GM23338 (cell line): ENCODE results near the gene PHLDB1. TPM values are rescaled to one million over a fixed set of nuclear protein-coding genes. Genes with fewer than 3 reads are reported as not detected.

Source experiments
- ATAC-seq: fragments of 200-7000 bp; cut with Tn5 transposase; 3 replicates; pipeline ENCODE4 v1.9.1; 2020
- DNase-seq: peaks from one replicate; pipeline ENCODE4 v3.0.0-alpha.2; 2015; ENCODE audit warnings: low spot score
- H2AFZ ChIP-seq: fragments of 200-600 bp; sonication (generic); 2 replicates; pipeline ENCODE4 v1.8.0; 2016; ENCODE audit warnings: antibody characterized with exemption, mild to moderate bottlenecking, moderate library complexity
- H3F3A ChIP-seq: fragments of 200-600 bp; sonication (generic); replicated peaks from 2 replicates; pipeline ENCODE4 v1.8.0; 2017; ENCODE audit warnings: antibody characterized with exemption, mixed run types, low read depth
- H3K27ac ChIP-seq: fragments of 200-600 bp; sonication (generic); 2 replicates; pipeline ENCODE4 v1.6.1; 2016; ENCODE audit warnings: low read depth
- H3K27me3 ChIP-seq: fragments of 200-600 bp; sonication (generic); 2 replicates; pipeline ENCODE4 v1.8.0; 2016; ENCODE audit warnings: mild to moderate bottlenecking, mixed run types, moderate library complexity; ENCODE audit not compliant: insufficient read depth
- H3K36me3 ChIP-seq: fragments of 200-600 bp; sonication (generic); 2 replicates; pipeline ENCODE4 v1.8.0; 2016; ENCODE audit warnings: mild to moderate bottlenecking; ENCODE audit not compliant: insufficient read depth
- H3K4me1 ChIP-seq: fragments of 200-600 bp; sonication (generic); 2 replicates; pipeline ENCODE4 v1.8.0; 2016; ENCODE audit warnings: mild to moderate bottlenecking, moderate library complexity; ENCODE audit not compliant: insufficient read depth
- H3K4me2 ChIP-seq: fragments of 200-600 bp; sonication (generic); 2 replicates; pipeline ENCODE4 v1.7.1; 2017; ENCODE audit warnings: mixed run types
- H3K4me3 ChIP-seq: fragments of 200-600 bp; sonication (generic); 2 replicates; pipeline ENCODE4 v1.6.1; 2016; ENCODE audit warnings: mixed run types
- H3K79me2 ChIP-seq: fragments of 200-600 bp; sonication (generic); replicated peaks from 2 replicates; pipeline ENCODE4 v1.8.0; 2017; ENCODE audit warnings: mild to moderate bottlenecking; ENCODE audit not compliant: insufficient read depth
- H3K9me2 ChIP-seq: fragments of 200-600 bp; sonication (generic); 2 replicates; pipeline ENCODE4 v1.8.0; 2017; ENCODE audit not compliant: insufficient read depth
- H4K20me1 ChIP-seq: fragments of 200-600 bp; sonication (generic); replicated peaks from 2 replicates; pipeline ENCODE4 v1.8.0; 2017; ENCODE audit warnings: mild to moderate bottlenecking; ENCODE audit not compliant: insufficient read depth
- H3K27ac Mint-ChIP-seq: 2 replicates; pipeline ENCODE4 v1.8.0; 2020; ENCODE audit warnings: inconsistent platforms, mild to moderate bottlenecking, moderate library complexity, mixed read lengths
- H3K27me3 Mint-ChIP-seq: 3 replicates; pipeline ENCODE4 v1.8.0; 2022; ENCODE audit warnings: low read depth, mild to moderate bottlenecking, moderate library complexity, mixed read lengths, inconsistent platforms; ENCODE audit not compliant: insufficient read depth, poor library complexity
- H3K36me3 Mint-ChIP-seq: 3 replicates; pipeline ENCODE4 v1.8.0; 2021; ENCODE audit warnings: low read depth, mild to moderate bottlenecking, inconsistent platforms, moderate library complexity, mixed read lengths
- H3K4me1 Mint-ChIP-seq: 3 replicates; pipeline ENCODE4 v1.8.0; 2020; ENCODE audit warnings: mild to moderate bottlenecking, inconsistent platforms, mixed read lengths
- H3K4me3 Mint-ChIP-seq: 3 replicates; pipeline ENCODE4 v1.8.0; 2021; ENCODE audit warnings: moderate library complexity, mild to moderate bottlenecking, inconsistent platforms, mixed read lengths
- H3K9me3 Mint-ChIP-seq: 3 replicates; pipeline ENCODE4 v1.8.0; 2020; ENCODE audit warnings: moderate library complexity, mild to moderate bottlenecking, inconsistent platforms, mixed read lengths
- CREB1 ChIP-seq: fragments of 250-450 bp; sonication (Bioruptor Pico); IDR thresholded peaks from 2 replicates; pipeline ENCODE4 v1.5.0; 2020; ENCODE audit warnings: low read depth, mild to moderate bottlenecking, moderate library complexity
- EZH2 ChIP-seq: fragments of 200-600 bp; sonication (generic); IDR thresholded peaks from one replicate; pipeline ENCODE4 v1.8.0; 2017; ENCODE audit warnings: antibody characterized with exemption, mild to moderate bottlenecking, low read depth; ENCODE audit not compliant: unreplicated experiment
- EZH2phosphoT487 ChIP-seq: fragments of 200-600 bp; sonication (generic); IDR thresholded peaks from one replicate; pipeline ENCODE4 v1.8.1; 2018; ENCODE audit warnings: antibody characterized with exemption; ENCODE audit not compliant: unreplicated experiment
- NANOG ChIP-seq: IDR thresholded peaks from 2 replicates; pipeline ENCODE4 v1.6.1; 2016; ENCODE audit warnings: antibody characterized with exemption, borderline replicate concordance
- STAT1 ChIP-seq: IDR thresholded peaks from one replicate; pipeline ENCODE4 v1.6.1; 2016; ENCODE audit warnings: antibody characterized with exemption; ENCODE audit not compliant: unreplicated experiment
- ZNF114 ChIP-seq: fragments of 250-450 bp; sonication (Bioruptor Pico); IDR thresholded peaks from 2 replicates; pipeline ENCODE4 v1.5.0; 2020; ENCODE audit warnings: mild to moderate bottlenecking, moderate library complexity
- polyA plus RNA-seq: library from polyadenylated mRNA; unstranded; fragments of >200 nt; fragmentation: Nextera tagmentation; extraction: Ambion mirVana; gene quantifications from 2 replicates; pipeline ENCODE4 v1.2.1, GENCODE V29; 2016
- total RNA-seq: library from RNA; depleted of rRNA; stranded (reverse); fragments of >200 nt; shearing (Covaris generic); gene quantifications from 2 replicates; pipeline ENCODE4 v1.2.3, GENCODE V29; 2014
- TF ChIP-seq, protein P1 (sequence below): IDR thresholded peaks from one replicate; pipeline ENCODE4 v1.6.1; 2018; ENCODE audit warnings: antibody characterized with exemption; ENCODE audit not compliant: unreplicated experiment
- TF ChIP-seq, protein P2 (sequence below): fragments of 250-450 bp; sonication (Bioruptor Pico); IDR thresholded peaks from 2 replicates; pipeline ENCODE4 v1.5.0; 2020; ENCODE audit warnings: mild to moderate bottlenecking, moderate library complexity
- TF ChIP-seq, protein P3 (sequence below), 2 experiments: fragments of 200-600 bp in 1 of 2; sonication (generic) in 1 of 2; conservative IDR thresholded peaks; 2 replicates each; pipeline versions ENCODE4 v1.5.1 to v1.6.1; 2016 to 2017; ENCODE audit warnings: antibody characterized with exemption in 2 of 2, low read depth in 2 of 2, mild to moderate bottlenecking in 2 of 2, moderate library complexity in 1 of 2
- TF ChIP-seq, protein P4 (sequence below): IDR thresholded peaks from 2 replicates; pipeline ENCODE4 v1.6.1; 2016; ENCODE audit warnings: antibody characterized with exemption

Gene PHLDB1
- total and polyA plus RNA-seq, 2 experiments from 2014 or later: 46.0 to 85.2 TPM

DNA sequence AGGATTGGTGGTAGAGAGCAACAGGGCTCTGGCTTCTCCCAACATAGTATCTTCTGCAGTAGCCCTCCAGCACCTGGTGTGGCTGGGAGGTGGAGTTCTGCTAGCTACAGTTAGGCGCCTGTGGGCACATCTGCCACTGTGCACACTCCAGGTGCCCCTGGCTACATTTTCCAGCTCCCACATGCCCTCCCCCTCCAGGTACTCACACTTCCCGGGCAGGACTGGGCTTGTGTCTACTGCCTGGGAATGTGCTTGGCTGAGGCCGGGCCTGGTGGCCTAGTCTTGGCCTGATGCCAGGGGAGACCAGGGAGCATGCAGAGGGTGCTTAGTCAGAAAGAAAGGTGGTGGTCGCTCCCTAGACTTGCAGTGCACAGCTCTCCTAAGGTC is 15.8 kb downstream of the PHLDB1 start:
- peaks cover 26% of the 10 kb centered on the region for H3K4me1 ChIP-seq
- no peaks in the 10 kb centered on the region for H3K9me2 ChIP-seq
- ATAC-seq: no peak
- no peak overlapping the region for H2AFZ ChIP-seq
- Mint-ChIP-seq H3K36me3 (peaks cover 17% of the 10 kb centered on the region), H3K27ac (no peak overlapping the region), H3K27me3 (peaks cover 13% of the 10 kb centered on the region), H3K4me3 (no peak overlapping the region; the same call in 2 of the 3 replicates), H3K4me1 (peaks cover 43% of the 10 kb centered on the region), H3K9me3 (no peaks in the 10 kb centered on the region; the same call in 2 of the 3 replicates)
- H3K79me2 ChIP-seq: peaks cover 29% of the 10 kb centered on the region
- H4K20me1 ChIP-seq: peaks cover 4% of the 10 kb centered on the region
- no peak overlapping the region for H3K4me3 ChIP-seq
- TF ChIP-seq EZH2 (no peak), ZNF114 (CRISPR knock-in tag) (no peak), CREB1 (CRISPR knock-in tag) (no peak), STAT1 (no peak), NANOG (no peak), EZH2phosphoT487 (no peak)
- TF ChIP-seq, protein P1, sequence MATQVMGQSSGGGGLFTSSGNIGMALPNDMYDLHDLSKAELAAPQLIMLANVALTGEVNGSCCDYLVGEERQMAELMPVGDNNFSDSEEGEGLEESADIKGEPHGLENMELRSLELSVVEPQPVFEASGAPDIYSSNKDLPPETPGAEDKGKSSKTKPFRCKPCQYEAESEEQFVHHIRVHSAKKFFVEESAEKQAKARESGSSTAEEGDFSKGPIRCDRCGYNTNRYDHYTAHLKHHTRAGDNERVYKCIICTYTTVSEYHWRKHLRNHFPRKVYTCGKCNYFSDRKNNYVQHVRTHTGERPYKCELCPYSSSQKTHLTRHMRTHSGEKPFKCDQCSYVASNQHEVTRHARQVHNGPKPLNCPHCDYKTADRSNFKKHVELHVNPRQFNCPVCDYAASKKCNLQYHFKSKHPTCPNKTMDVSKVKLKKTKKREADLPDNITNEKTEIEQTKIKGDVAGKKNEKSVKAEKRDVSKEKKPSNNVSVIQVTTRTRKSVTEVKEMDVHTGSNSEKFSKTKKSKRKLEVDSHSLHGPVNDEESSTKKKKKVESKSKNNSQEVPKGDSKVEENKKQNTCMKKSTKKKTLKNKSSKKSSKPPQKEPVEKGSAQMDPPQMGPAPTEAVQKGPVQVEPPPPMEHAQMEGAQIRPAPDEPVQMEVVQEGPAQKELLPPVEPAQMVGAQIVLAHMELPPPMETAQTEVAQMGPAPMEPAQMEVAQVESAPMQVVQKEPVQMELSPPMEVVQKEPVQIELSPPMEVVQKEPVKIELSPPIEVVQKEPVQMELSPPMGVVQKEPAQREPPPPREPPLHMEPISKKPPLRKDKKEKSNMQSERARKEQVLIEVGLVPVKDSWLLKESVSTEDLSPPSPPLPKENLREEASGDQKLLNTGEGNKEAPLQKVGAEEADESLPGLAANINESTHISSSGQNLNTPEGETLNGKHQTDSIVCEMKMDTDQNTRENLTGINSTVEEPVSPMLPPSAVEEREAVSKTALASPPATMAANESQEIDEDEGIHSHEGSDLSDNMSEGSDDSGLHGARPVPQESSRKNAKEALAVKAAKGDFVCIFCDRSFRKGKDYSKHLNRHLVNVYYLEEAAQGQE: no peak
- TF ChIP-seq, protein P2, sequence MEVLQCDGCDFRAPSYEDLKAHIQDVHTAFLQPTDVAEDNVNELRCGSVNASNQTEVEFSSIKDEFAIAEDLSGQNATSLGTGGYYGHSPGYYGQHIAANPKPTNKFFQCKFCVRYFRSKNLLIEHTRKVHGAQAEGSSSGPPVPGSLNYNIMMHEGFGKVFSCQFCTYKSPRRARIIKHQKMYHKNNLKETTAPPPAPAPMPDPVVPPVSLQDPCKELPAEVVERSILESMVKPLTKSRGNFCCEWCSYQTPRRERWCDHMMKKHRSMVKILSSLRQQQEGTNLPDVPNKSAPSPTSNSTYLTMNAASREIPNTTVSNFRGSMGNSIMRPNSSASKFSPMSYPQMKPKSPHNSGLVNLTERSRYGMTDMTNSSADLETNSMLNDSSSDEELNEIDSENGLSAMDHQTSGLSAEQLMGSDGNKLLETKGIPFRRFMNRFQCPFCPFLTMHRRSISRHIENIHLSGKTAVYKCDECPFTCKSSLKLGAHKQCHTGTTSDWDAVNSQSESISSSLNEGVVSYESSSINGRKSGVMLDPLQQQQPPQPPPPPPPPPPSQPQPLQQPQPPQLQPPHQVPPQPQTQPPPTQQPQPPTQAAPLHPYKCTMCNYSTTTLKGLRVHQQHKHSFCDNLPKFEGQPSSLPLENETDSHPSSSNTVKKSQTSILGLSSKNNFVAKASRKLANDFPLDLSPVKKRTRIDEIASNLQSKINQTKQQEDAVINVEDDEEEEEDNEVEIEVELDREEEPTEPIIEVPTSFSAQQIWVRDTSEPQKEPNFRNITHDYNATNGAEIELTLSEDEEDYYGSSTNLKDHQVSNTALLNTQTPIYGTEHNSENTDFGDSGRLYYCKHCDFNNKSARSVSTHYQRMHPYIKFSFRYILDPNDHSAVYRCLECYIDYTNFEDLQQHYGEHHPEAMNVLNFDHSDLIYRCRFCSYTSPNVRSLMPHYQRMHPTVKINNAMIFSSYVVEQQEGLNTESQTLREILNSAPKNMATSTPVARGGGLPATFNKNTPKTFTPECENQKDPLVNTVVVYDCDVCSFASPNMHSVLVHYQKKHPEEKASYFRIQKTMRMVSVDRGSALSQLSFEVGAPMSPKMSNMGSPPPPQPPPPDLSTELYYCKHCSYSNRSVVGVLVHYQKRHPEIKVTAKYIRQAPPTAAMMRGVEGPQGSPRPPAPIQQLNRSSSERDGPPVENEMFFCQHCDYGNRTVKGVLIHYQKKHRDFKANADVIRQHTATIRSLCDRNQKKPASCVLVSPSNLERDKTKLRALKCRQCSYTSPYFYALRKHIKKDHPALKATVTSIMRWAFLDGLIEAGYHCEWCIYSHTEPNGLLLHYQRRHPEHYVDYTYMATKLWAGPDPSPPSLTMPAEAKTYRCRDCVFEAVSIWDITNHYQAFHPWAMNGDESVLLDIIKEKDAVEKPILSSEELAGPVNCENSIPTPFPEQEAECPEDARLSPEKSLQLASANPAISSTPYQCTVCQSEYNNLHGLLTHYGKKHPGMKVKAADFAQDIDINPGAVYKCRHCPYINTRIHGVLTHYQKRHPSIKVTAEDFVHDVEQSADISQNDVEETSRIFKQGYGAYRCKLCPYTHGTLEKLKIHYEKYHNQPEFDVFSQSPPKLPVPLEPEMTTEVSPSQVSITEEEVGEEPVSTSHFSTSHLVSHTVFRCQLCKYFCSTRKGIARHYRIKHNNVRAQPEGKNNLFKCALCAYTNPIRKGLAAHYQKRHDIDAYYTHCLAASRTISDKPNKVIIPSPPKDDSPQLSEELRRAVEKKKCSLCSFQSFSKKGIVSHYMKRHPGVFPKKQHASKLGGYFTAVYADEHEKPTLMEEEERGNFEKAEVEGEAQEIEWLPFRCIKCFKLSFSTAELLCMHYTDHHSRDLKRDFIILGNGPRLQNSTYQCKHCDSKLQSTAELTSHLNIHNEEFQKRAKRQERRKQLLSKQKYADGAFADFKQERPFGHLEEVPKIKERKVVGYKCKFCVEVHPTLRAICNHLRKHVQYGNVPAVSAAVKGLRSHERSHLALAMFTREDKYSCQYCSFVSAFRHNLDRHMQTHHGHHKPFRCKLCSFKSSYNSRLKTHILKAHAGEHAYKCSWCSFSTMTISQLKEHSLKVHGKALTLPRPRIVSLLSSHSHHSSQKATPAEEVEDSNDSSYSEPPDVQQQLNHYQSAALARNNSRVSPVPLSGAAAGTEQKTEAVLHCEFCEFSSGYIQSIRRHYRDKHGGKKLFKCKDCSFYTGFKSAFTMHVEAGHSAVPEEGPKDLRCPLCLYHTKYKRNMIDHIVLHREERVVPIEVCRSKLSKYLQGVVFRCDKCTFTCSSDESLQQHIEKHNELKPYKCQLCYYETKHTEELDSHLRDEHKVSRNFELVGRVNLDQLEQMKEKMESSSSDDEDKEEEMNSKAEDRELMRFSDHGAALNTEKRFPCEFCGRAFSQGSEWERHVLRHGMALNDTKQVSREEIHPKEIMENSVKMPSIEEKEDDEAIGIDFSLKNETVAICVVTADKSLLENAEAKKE (CRISPR knock-in tag): no peak
- TF ChIP-seq, protein P3, sequence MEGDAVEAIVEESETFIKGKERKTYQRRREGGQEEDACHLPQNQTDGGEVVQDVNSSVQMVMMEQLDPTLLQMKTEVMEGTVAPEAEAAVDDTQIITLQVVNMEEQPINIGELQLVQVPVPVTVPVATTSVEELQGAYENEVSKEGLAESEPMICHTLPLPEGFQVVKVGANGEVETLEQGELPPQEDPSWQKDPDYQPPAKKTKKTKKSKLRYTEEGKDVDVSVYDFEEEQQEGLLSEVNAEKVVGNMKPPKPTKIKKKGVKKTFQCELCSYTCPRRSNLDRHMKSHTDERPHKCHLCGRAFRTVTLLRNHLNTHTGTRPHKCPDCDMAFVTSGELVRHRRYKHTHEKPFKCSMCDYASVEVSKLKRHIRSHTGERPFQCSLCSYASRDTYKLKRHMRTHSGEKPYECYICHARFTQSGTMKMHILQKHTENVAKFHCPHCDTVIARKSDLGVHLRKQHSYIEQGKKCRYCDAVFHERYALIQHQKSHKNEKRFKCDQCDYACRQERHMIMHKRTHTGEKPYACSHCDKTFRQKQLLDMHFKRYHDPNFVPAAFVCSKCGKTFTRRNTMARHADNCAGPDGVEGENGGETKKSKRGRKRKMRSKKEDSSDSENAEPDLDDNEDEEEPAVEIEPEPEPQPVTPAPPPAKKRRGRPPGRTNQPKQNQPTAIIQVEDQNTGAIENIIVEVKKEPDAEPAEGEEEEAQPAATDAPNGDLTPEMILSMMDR (conservative IDR thresholded peaks at IDR 0.05; ENCODE audit: low read depth in 2 of 2): no peak
- TF ChIP-seq, protein P4, sequence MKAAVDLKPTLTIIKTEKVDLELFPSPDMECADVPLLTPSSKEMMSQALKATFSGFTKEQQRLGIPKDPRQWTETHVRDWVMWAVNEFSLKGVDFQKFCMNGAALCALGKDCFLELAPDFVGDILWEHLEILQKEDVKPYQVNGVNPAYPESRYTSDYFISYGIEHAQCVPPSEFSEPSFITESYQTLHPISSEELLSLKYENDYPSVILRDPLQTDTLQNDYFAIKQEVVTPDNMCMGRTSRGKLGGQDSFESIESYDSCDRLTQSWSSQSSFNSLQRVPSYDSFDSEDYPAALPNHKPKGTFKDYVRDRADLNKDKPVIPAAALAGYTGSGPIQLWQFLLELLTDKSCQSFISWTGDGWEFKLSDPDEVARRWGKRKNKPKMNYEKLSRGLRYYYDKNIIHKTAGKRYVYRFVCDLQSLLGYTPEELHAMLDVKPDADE: no peak
- peaks cover 8% of the 10 kb centered on the region; the same call in 1 of the 2 replicates for H3K36me3 ChIP-seq
- no peak for DNase-seq
- H3F3A ChIP-seq: peaks cover 4% of the 10 kb centered on the region; the same call in 1 of the 2 replicates
- H3K4me2 ChIP-seq: peak overlapping the region; percentile 95
- H3K27ac ChIP-seq: no peak overlapping the region
- H3K27me3 ChIP-seq: no peaks in the 10 kb centered on the region
